Karpas-422 (cell line): Measurements from ENCODE around the gene ROR2. TPM values are rescaled to one million over a fixed set of nuclear protein-coding genes. Genes with fewer than 3 reads are reported as not detected.

Experiments used
- DNase-seq: peaks from one replicate; pipeline ENCODE4 v3.0.0-alpha.2; 2015
- H2AFZ ChIP-seq: fragments of 200-600 bp; sonication (generic); 2 replicates; pipeline ENCODE4 v1.6.1; 2014; ENCODE audit warnings: antibody characterized with exemption, low read length, mixed read lengths
- H3K27ac ChIP-seq: fragments of 200-600 bp; sonication (generic); 2 replicates; pipeline ENCODE4 v1.5.1; 2014; ENCODE audit warnings: mild to moderate bottlenecking, low read length, moderate library complexity
- H3K27me3 ChIP-seq: fragments of 200-600 bp; sonication (generic); 2 replicates; pipeline ENCODE4 v1.6.1; 2014; ENCODE audit warnings: low read length, mixed read lengths
- H3K36me3 ChIP-seq: fragments of 200-600 bp; sonication (generic); 2 replicates; pipeline ENCODE4 v1.6.1; 2014; ENCODE audit warnings: low read length, mixed read lengths; ENCODE audit not compliant: insufficient read depth
- H3K4me1 ChIP-seq: fragments of 200-600 bp; sonication (generic); 2 replicates; pipeline ENCODE4 v1.6.1; 2014; ENCODE audit warnings: mild to moderate bottlenecking, low read length, mixed read lengths
- H3K4me2 ChIP-seq: fragments of 200-600 bp; sonication (generic); 2 replicates; pipeline ENCODE4 v1.6.1; 2014; ENCODE audit warnings: low read length, low read depth, mild to moderate bottlenecking; ENCODE audit not compliant: poor library complexity, severe bottlenecking
- H3K4me3 ChIP-seq: fragments of 200-600 bp; sonication (generic); 2 replicates; pipeline ENCODE4 v1.5.1; 2014; ENCODE audit warnings: mild to moderate bottlenecking, antibody characterized with exemption, low read length, mixed read lengths
- H3K79me2 ChIP-seq: fragments of 200-600 bp; sonication (generic); 2 replicates; pipeline ENCODE4 v1.6.1; 2014; ENCODE audit warnings: mild to moderate bottlenecking, low read length, mixed read lengths
- H3K9ac ChIP-seq: fragments of 200-600 bp; sonication (generic); 2 replicates; pipeline ENCODE4 v1.6.0; 2014; ENCODE audit warnings: low read length
- H3K9me2 ChIP-seq: fragments of 200-600 bp; sonication (generic), shearing (Covaris generic); replicated peaks from 2 replicates; pipeline ENCODE4 v1.6.0; 2014; ENCODE audit warnings: mild to moderate bottlenecking, low read length, moderate library complexity; ENCODE audit not compliant: insufficient read depth
- H3K9me3 ChIP-seq: fragments of 300-700, 200-600 bp; sonication (generic); 2 replicates; pipeline ENCODE4 v1.6.1; 2014; ENCODE audit warnings: low read length, mixed read lengths
- H4K20me1 ChIP-seq: fragments of 200-600 bp; sonication (generic); 2 replicates; pipeline ENCODE4 v1.6.1; 2014; ENCODE audit warnings: mild to moderate bottlenecking, antibody characterized with exemption, low read length, low read depth; ENCODE audit not compliant: insufficient read depth
- total RNA-seq: library from RNA; depleted of rRNA; stranded (reverse); fragments of >200 nt; shearing (Covaris generic); gene quantifications from 2 replicates; pipeline ENCODE4 v1.2.3, GENCODE V29; 2014; ENCODE audit warnings: low replicate concordance

Gene ROR2
- total RNA-seq, 1 experiment from 2014 or later = not detected

- Histone ChIP-seq H3K9me2 (no peaks in the 10 kb centered on the region), H3K79me2 (no peaks in the 10 kb centered on the region), H2AFZ (no peak overlapping the region), H3K9ac (no peak overlapping the region), H3K27ac (no peak overlapping the region), H3K4me2 (no peak overlapping the region), H3K36me3 (no peaks in the 10 kb centered on the region), H3K4me1 (no peaks in the 10 kb centered on the region), H4K20me1 (no peaks in the 10 kb centered on the region), H3K4me3 (no peak overlapping the region), H3K27me3 (no peaks in the 10 kb centered on the region), H3K9me3 (no peaks in the 10 kb centered on the region)
- no peak for DNase-seq
Observed at GRCh38 chr9:91833878-91834255, 116.2 kb downstream of the ROR2 start.

DNA sequence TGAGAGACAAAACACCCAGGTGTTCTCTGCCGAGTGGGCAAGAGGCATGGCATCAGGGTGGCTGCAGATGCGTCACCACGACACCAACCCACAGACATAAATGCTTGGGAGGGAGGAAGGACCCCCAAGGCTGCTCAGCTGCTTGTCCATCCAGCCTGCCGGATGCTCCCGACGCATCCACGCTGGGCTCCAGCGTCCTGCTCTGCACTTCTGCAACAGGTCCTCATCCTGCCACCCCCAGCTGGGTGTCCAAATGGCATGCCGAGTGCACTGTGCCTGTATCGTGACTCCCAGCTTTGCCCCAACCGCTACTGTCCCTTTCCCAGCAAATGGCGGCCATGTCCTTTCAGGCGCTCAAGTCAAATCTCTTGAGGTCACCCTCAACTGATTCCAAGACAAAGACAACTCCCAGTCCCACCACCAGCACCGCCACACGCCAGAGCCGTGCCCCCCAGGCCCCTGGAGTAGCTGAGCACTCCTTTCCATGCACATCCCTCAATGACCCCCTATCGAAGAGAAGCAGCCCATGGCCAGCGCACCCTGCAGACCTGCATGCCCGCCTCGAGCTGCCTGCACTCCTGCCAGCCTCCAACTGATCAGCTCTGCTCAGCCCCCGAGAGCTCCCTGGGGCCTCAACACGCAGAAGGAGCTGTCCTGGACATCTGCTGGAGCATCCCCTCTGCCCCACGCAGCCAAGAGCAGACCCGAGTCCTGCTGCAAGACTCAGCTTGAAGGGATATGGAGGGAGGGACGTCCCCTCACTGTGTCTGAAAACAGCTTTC lies 116.7 kb downstream of the ROR2 start:
- H3K36me3 ChIP-seq = no peaks in the 10 kb centered on the region
- H3K9me2 ChIP-seq = no peaks in the 10 kb centered on the region
- H3K79me2 ChIP-seq = no peaks in the 10 kb centered on the region
- DNase-seq = no peak
- no peak overlapping the region for H2AFZ ChIP-seq
- H4K20me1 ChIP-seq = no peaks in the 10 kb centered on the region
- H3K27ac ChIP-seq = no peak overlapping the region
- H3K9me3 ChIP-seq = no peaks in the 10 kb centered on the region
- H3K4me3 ChIP-seq = no peak overlapping the region
- H3K4me1 ChIP-seq = no peaks in the 10 kb centered on the region
- no peaks in the 10 kb centered on the region for H3K27me3 ChIP-seq
- H3K4me2 ChIP-seq = no peak overlapping the region
- H3K9ac ChIP-seq = no peak overlapping the region

DNA sequence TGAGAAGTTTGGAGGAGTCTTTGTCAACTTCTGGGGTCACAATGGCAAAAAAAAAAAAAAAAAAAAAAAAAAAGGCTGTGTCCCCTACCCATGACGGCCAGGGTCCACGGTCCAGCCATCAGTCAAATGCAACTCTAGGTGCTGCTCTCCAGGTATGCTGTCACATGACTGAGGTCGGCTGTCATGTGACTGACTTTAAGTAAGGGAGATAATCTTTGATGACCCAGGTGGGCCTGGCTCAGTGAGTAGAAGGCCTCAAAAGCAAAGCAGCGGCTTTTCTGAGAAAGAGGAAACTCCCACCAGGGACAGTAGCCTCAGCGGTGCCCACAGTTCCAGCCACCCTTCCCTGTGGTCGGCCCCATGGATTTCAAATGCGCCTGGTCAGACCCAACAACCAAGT lies 117.7 kb downstream of the ROR2 start:
- no peaks in the 10 kb centered on the region for H4K20me1 ChIP-seq
- H3K9me3 ChIP-seq = no peaks in the 10 kb centered on the region
- no peaks in the 10 kb centered on the region for H3K4me1 ChIP-seq
- no peak overlapping the region for H3K4me2 ChIP-seq
- no peak overlapping the region for H3K9ac ChIP-seq
- H2AFZ ChIP-seq = no peak overlapping the region
- no peak overlapping the region for H3K27ac ChIP-seq
- no peaks in the 10 kb centered on the region for H3K36me3 ChIP-seq
- H3K79me2 ChIP-seq = no peaks in the 10 kb centered on the region
- DNase-seq = no peak
- H3K4me3 ChIP-seq = no peak overlapping the region
- no peaks in the 10 kb centered on the region for H3K27me3 ChIP-seq
- H3K9me2 ChIP-seq = no peaks in the 10 kb centered on the region

GRCh38 chr9:91825866-91826265 lies 124.2 kb downstream of the ROR2 start:
- H3K9me3 ChIP-seq = no peaks in the 10 kb centered on the region
- H3K36me3 ChIP-seq = no peaks in the 10 kb centered on the region
- H2AFZ ChIP-seq = no peak overlapping the region
- no peak overlapping the region for H3K4me2 ChIP-seq
- H4K20me1 ChIP-seq = no peaks in the 10 kb centered on the region
- H3K9me2 ChIP-seq = no peaks in the 10 kb centered on the region
- no peak overlapping the region for H3K9ac ChIP-seq
- no peak overlapping the region for H3K4me3 ChIP-seq
- H3K27me3 ChIP-seq = no peaks in the 10 kb centered on the region
- no peaks in the 10 kb centered on the region for H3K79me2 ChIP-seq
- no peak overlapping the region for H3K27ac ChIP-seq
- no peaks in the 10 kb centered on the region for H3K4me1 ChIP-seq
- DNase-seq = no peak

DNA sequence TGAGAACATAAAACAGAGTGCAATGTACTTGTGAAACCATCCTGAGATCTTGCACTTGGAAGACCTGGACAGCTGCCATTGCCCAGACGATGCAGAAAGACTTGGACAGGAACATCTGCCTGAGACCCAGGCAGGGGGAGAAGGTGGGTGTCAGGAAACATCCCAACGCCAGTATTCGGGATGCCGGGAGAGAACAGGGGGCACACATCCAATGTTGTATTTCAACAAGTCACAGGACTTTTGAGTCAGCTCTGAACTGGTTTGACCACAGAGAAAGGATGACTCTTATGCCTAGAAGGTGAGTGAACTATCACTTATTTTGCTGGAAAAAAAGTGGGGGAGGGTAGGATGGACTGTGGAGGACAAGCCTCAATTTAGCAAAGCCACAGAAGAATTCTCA lies 124.6 kb downstream of the ROR2 start:
- Histone ChIP-seq H2AFZ (no peak overlapping the region), H3K4me2 (no peak overlapping the region)

DNA sequence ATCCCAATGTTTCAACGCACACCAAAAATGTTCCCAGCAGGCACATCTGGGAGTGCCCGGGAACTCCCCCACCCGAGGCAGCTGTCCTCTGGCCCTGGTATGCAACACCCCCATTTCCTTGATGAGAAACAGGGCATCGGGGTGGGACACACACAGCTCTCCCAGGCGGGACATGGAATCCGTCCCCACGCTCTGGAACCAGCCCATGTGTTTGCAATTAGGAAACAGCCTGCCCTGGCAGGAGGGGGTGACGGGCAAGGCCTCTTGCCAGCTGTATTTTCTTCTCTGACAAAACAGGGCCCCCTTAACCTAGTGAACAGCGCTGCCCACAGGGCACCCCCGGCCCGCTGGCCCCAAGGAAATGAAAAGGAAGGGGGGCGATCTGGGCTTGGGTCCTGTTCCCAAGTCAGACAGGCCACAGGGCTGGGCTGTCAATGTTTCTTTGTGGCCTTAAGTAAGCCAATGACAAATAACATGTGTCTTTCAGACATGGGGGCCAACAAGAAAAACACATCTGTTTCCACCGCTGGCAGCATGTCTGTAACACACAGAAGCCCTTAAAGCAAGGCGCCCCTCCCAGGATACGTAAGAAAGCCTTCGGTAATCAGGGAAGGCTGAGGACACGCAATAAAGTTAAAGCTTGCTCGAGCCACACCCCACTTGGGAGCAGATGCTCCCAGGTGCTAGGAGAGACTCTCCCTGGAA lies 125.3 kb downstream of the ROR2 start:
- Histone ChIP-seq H3K4me2 (no peak overlapping the region), H3K9me2 (no peaks in the 10 kb centered on the region), H3K4me1 (no peaks in the 10 kb centered on the region), H3K9ac (no peak overlapping the region), H3K36me3 (no peaks in the 10 kb centered on the region), H3K27ac (no peak overlapping the region), H3K4me3 (no peak overlapping the region), H2AFZ (no peak overlapping the region), H3K27me3 (no peaks in the 10 kb centered on the region), H3K9me3 (no peaks in the 10 kb centered on the region), H4K20me1 (no peaks in the 10 kb centered on the region), H3K79me2 (no peaks in the 10 kb centered on the region)
- DNase-seq = no peak

More for the DNA sequence above, 124.6 kb downstream of the ROR2 start:
- Histone ChIP-seq H4K20me1 (no peaks in the 10 kb centered on the region), H3K27ac (no peak overlapping the region), H3K79me2 (no peaks in the 10 kb centered on the region), H3K9me2 (no peaks in the 10 kb centered on the region), H3K9me3 (no peaks in the 10 kb centered on the region), H3K4me1 (no peaks in the 10 kb centered on the region), H3K27me3 (no peaks in the 10 kb centered on the region), H3K4me3 (no peak overlapping the region), H3K36me3 (no peaks in the 10 kb centered on the region), H3K9ac (no peak overlapping the region)
- no peak for DNase-seq

GRCh38 chr9:91824151-91824550 lies 125.9 kb downstream of the ROR2 start:
- Histone ChIP-seq H3K79me2 (no peaks in the 10 kb centered on the region), H3K4me1 (no peaks in the 10 kb centered on the region), H3K4me2 (no peak overlapping the region), H3K36me3 (no peaks in the 10 kb centered on the region), H2AFZ (no peak overlapping the region), H3K9me2 (no peaks in the 10 kb centered on the region), H3K27me3 (no peaks in the 10 kb centered on the region), H3K9ac (no peak overlapping the region), H3K4me3 (no peak overlapping the region), H3K9me3 (no peaks in the 10 kb centered on the region), H3K27ac (no peak overlapping the region), H4K20me1 (no peaks in the 10 kb centered on the region)
- no peak for DNase-seq

DNA sequence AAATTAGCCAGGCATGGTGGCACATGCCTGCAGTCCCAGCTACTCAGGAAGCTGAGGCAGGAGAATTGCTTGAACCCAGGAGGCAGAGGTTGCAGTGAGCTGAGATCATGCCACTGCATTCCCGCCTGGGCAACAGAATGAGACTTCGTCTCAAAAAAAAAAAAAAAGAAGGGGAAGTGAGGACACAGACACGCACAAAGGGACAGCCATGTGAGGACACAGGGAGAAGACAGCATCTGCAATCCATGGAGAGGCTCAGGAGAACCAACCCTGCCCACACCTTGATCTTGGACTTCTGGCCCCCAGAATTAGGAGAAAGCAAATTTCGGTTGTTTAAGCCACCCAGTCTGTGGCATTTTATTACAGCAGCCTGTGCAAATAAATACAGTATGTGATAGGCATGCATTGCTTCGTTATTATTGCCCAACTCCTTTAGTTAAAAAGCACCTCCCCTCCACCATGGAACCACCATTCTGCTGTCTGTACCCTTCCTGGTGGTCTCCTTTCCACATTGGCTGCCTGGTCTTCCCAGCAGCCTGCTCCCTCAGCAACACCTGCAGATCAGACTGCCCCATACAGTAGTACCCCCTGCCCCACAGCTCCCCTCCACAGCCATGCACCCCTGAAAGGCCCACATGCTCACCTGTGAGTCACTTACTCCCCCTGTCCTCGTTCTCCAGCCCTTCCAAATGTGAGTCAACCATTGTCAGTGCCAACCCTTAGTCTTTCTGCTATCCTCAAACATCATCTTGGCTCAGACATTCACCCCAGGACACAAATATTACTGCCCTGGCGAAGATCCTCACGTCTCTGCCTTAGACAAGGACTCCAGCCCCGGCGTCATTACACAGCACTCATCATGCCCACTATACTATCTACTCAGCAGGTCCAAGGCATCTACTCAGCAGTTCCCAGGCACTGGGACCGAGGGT lies 128.8 kb downstream of the ROR2 start:
- Histone ChIP-seq H3K27ac (no peak overlapping the region), H4K20me1 (no peaks in the 10 kb centered on the region), H3K79me2 (no peaks in the 10 kb centered on the region), H3K9ac (no peak overlapping the region), H2AFZ (no peak overlapping the region), H3K4me1 (no peaks in the 10 kb centered on the region), H3K4me3 (no peak overlapping the region), H3K4me2 (no peak overlapping the region), H3K9me2 (no peaks in the 10 kb centered on the region), H3K27me3 (no peaks in the 10 kb centered on the region), H3K9me3 (no peaks in the 10 kb centered on the region), H3K36me3 (no peaks in the 10 kb centered on the region)
- DNase-seq = no peak
